ENCODE data around the gene TACR1. TPM values are rescaled to one million over a fixed set of nuclear protein-coding genes. Genes with fewer than 3 reads are reported as not detected.
"Not testable (repeated sequence)": the region's sequence is repeated elsewhere in the genome, so short reads cannot be mapped to it uniquely, and the experiment has no call there.

TACR1 gene
- total RNA-seq = not detected
- long read RNA-seq, partial matches to known transcripts = 0 of 1 reads
- long read RNA-seq, other reads (novel, unspliced or antisense) = 1 of 1 reads

- DNase-seq (ENCODE audit: low spot score) = no peak
Observed at GRCh38 chr2:75199428-75200011, at the start of gene TACR1. TACR1 (minus strand) TSS chr2:75199520; CDS start chr2:75198934, 586 bp downstream.

GRCh38 chr2:75248581-75248980 is 49.3 kb upstream of the TACR1 start:
- DNase-seq (ENCODE audit: low spot score); intact Hi-C loops (cut with DNase I): not testable (repeated sequence)

More at GRCh38 chr2:75199428-75200011, at the start of gene TACR1:
- intact Hi-C loops (cut with DNase I) = no loop called here

GRCh38 chr2:75246441-75247167 is 47.3 kb upstream of the TACR1 start:
- no peak for DNase-seq (ENCODE audit: low spot score)
- intact Hi-C loops (cut with DNase I) = no loop called here

- intact Hi-C loops (cut with DNase I) = no loop called here
- no peak for DNase-seq (ENCODE audit: low spot score)
Observed at GRCh38 chr2:75243219-75243618, 43.9 kb upstream of the TACR1 start.

- DNase-seq (ENCODE audit: low spot score) = no peak
- intact Hi-C loops (cut with DNase I) = no loop called here
Observed at GRCh38 chr2:75241696-75242095, 42.4 kb upstream of the TACR1 start.

GRCh38 chr2:75238670-75239330 is 39.5 kb upstream of the TACR1 start:
- intact Hi-C loops (cut with DNase I) = no loop called here
- no peak for DNase-seq (ENCODE audit: low spot score)

GRCh38 chr2:75237296-75237695 is 38.0 kb upstream of the TACR1 start:
- no peak for DNase-seq (ENCODE audit: low spot score)

GRCh38 chr2:75233965-75234364 is 34.6 kb upstream of the TACR1 start:
- intact Hi-C loops (cut with DNase I) = no loop called here
- DNase-seq (ENCODE audit: low spot score) = no peak

More at GRCh38 chr2:75237296-75237695, 38.0 kb upstream of the TACR1 start:
- intact Hi-C loops (cut with DNase I) = no loop called here

- intact Hi-C loops (cut with DNase I) = no loop called here
Observed at GRCh38 chr2:75226617-75227016, 27.3 kb upstream of the TACR1 start.

GRCh38 chr2:75226099-75226498 is 26.8 kb upstream of the TACR1 start:
- intact Hi-C loops (cut with DNase I) = no loop called here
- DNase-seq (ENCODE audit: low spot score) = no peak

More at GRCh38 chr2:75226617-75227016, 27.3 kb upstream of the TACR1 start:
- DNase-seq (ENCODE audit: low spot score) = no peak

GRCh38 chr2:75224636-75225094 is 25.3 kb upstream of the TACR1 start:
- intact Hi-C loops (cut with DNase I) = no loop called here
- no peak for DNase-seq (ENCODE audit: low spot score)

- intact Hi-C loops (cut with DNase I) = no loop called here
- no peak for DNase-seq (ENCODE audit: low spot score)
Observed at GRCh38 chr2:75222527-75222926, 23.2 kb upstream of the TACR1 start.

GRCh38 chr2:75221862-75222261 is 22.5 kb upstream of the TACR1 start:
- no peak for DNase-seq (ENCODE audit: low spot score)
- intact Hi-C loops (cut with DNase I) = no loop called here

GRCh38 chr2:75219213-75219612 is 19.9 kb upstream of the TACR1 start:
- intact Hi-C loops (cut with DNase I); DNase-seq (ENCODE audit: low spot score): not testable (repeated sequence)

- no peak for DNase-seq (ENCODE audit: low spot score)
- intact Hi-C loops (cut with DNase I) = no loop called here
Observed at GRCh38 chr2:75211266-75211770, 12.0 kb upstream of the TACR1 start.

- intact Hi-C loops (cut with DNase I) = no loop called here
Observed at GRCh38 chr2:75210409-75210808, 11.1 kb upstream of the TACR1 start.

GRCh38 chr2:75208738-75209137 is 9.4 kb upstream of the TACR1 start:
- intact Hi-C loops (cut with DNase I) = no loop called here
- DNase-seq (ENCODE audit: low spot score) = no peak

More at GRCh38 chr2:75210409-75210808, 11.1 kb upstream of the TACR1 start:
- DNase-seq (ENCODE audit: low spot score) = no peak

GRCh38 chr2:75204833-75205232 is 5.5 kb upstream of the TACR1 start:
- no peak for DNase-seq (ENCODE audit: low spot score)
- intact Hi-C loops (cut with DNase I) = no loop called here

- intact Hi-C loops (cut with DNase I) = no loop called here
- no peak for DNase-seq (ENCODE audit: low spot score)
Observed at GRCh38 chr2:75202359-75202758, 3.0 kb upstream of the TACR1 start.

All from cardiac septum (tissue), 1 donor.